ENCODE data around the gene SOX5.
"Not testable (repeated sequence)": the region's sequence is repeated elsewhere in the genome, so short reads cannot be mapped to it uniquely, and the experiment has no call there.

The SOX5 gene

GRCh38 chr12:23533699-23534098 is 415.8 kb downstream of the SOX5 start:
- DNase-seq = no peak

- DNase-seq = no peak
These were observed 416.2 kb downstream of the SOX5 start for GRCh38 chr12:23533265-23533664.

- no peak for DNase-seq
These were observed 421.2 kb downstream of the SOX5 start for GRCh38 chr12:23528316-23528715.

GRCh38 chr12:23525450-23526072 is 423.9 kb downstream of the SOX5 start:
- no peak for DNase-seq

GRCh38 chr12:23523339-23523738 is 426.1 kb downstream of the SOX5 start:
- no peak for DNase-seq

GRCh38 chr12:23519444-23519843 is 430.0 kb downstream of the SOX5 start:
- DNase-seq = not testable (repeated sequence)

GRCh38 chr12:23515785-23516184 is 433.7 kb downstream of the SOX5 start:
- DNase-seq = not testable (repeated sequence)

GRCh38 chr12:23510484-23510883 is 439.0 kb downstream of the SOX5 start:
- no peak for DNase-seq

- DNase-seq = not testable (repeated sequence)
These were observed 439.6 kb downstream of the SOX5 start for GRCh38 chr12:23509832-23510231.

GRCh38 chr12:23507785-23508184 is 441.7 kb downstream of the SOX5 start:
- DNase-seq = not testable (repeated sequence)

- not testable (repeated sequence) for DNase-seq
These were observed 443.7 kb downstream of the SOX5 start for GRCh38 chr12:23505736-23506135.

- no peak for DNase-seq
These were observed 444.6 kb downstream of the SOX5 start for GRCh38 chr12:23504641-23505399.

- no peak for DNase-seq
These were observed 445.4 kb downstream of the SOX5 start for GRCh38 chr12:23504043-23504442.

- no peak for DNase-seq
These were observed 445.9 kb downstream of the SOX5 start for GRCh38 chr12:23503544-23503943.

GRCh38 chr12:23502259-23502658 is 447.2 kb downstream of the SOX5 start:
- no peak for DNase-seq

- DNase-seq = no peak
These were observed 454.0 kb downstream of the SOX5 start for GRCh38 chr12:23495472-23495871.

GRCh38 chr12:23493672-23494071 is 455.8 kb downstream of the SOX5 start:
- DNase-seq = no peak

GRCh38 chr12:23491029-23491428 is 458.4 kb downstream of the SOX5 start:
- not testable (repeated sequence) for DNase-seq

- no peak for DNase-seq
These were observed 461.3 kb downstream of the SOX5 start for GRCh38 chr12:23488130-23488529.

- no peak for DNase-seq
These were observed 465.2 kb downstream of the SOX5 start for GRCh38 chr12:23484238-23484637.

- no peak for DNase-seq
These were observed 466.9 kb downstream of the SOX5 start for GRCh38 chr12:23482571-23482970.
